A549 (cell line): ENCODE measurements around the gene PDGFA. TPM values are rescaled to one million over a fixed set of nuclear protein-coding genes. Genes with fewer than 3 reads are reported as not detected.

Experiments
- ATAC-seq, 2 experiments: fragments of 200-7000 bp in 1 of 2; fragments of >200 bp in 1 of 2; cut with Nextera tagmentation in 1 of 2; cut with Tn5 transposase in 1 of 2; 3 replicates each; pipeline versions ENCODE4 v1.8.0 to v1.9.1; 2018 to 2020; ENCODE audit warnings: mild to moderate bottlenecking in 1 of 2, moderate library complexity in 1 of 2
- CTCF ChIA-PET: fragments of 300-600 bp; sonication (Branson Sonifier 250); formaldehyde crosslinking; extraction: SDS; loops from one replicate; lab custom pipeline; 2021; ENCODE audit warnings: antibody characterized with exemption, inconsistent platforms; lab: Yijun Ruan, JAX
- POLR2A ChIA-PET: fragments of 350-600 bp; formaldehyde crosslinking; extraction: SDS; loops from one replicate; lab custom pipeline; 2021; ENCODE audit warnings: antibody characterized with exemption, inconsistent platforms; lab: Yijun Ruan, JAX
- DNase-seq, 2 experiments: peaks; one replicate each; pipeline versions ENCODE4 v3.0.0 to v3.0.0-alpha.2; 2011 to 2016; ENCODE audit warnings: low read depth in 1 of 2, low spot score in 1 of 2
- FAIRE-seq: peaks from 2 replicates; lab custom pipeline; 2011; peaks lifted over from hg19 to GRCh38; lab: Jason Lieb, UNC
- H3K27ac ChIP-seq, 2 experiments: fragments of >200 bp; sonication (Bioruptor Twin); formaldehyde crosslinking; 3 replicates each; pipeline ENCODE4 v1.5.1; 2016 to 2017
- H3K4me1 ChIP-seq: fragments of >200 bp; sonication (Bioruptor Twin); formaldehyde crosslinking; 3 replicates; pipeline ENCODE4 v1.6.1; 2016
- H3K4me2 ChIP-seq: fragments of >200 bp; sonication (Bioruptor Twin); formaldehyde crosslinking; 3 replicates; pipeline ENCODE4 v1.6.1; 2016
- H3K4me3 ChIP-seq: fragments of >200 bp; sonication (Bioruptor Twin); formaldehyde crosslinking; 3 replicates; pipeline ENCODE4 v1.5.1; 2016
- H3K9me3 ChIP-seq: fragments of >200 bp; sonication (Bioruptor Twin); formaldehyde crosslinking; 3 replicates; pipeline ENCODE4 v1.6.1; 2016
- CBX2 ChIP-seq: fragments of 200-600 bp; sonication (generic); IDR thresholded peaks from 2 replicates; pipeline ENCODE4 v1.6.1; 2016; ENCODE audit warnings: low read depth, mild to moderate bottlenecking, borderline replicate concordance
- CEBPB ChIP-seq, 2 experiments: fragments of >200 bp in 1 of 2; sonication (Bioruptor Twin) in 1 of 2; formaldehyde crosslinking in 1 of 2; IDR thresholded peaks; 2 replicates each; pipeline ENCODE4 v1.6.1; 2012 to 2016
- CHD4 ChIP-seq: fragments of 200-600 bp; sonication (generic); IDR thresholded peaks from 2 replicates; pipeline ENCODE4 v1.6.1; 2016; ENCODE audit warnings: antibody characterized with exemption, mild to moderate bottlenecking, borderline replicate concordance
- EHF ChIP-seq: fragments of 250-450 bp; sonication (Bioruptor Pico); IDR thresholded peaks from 2 replicates; pipeline ENCODE4 v1.5.0; 2020; ENCODE audit warnings: mild to moderate bottlenecking
- EP300 ChIP-seq, 2 experiments: fragments of >200 bp; sonication (Bioruptor Twin); formaldehyde crosslinking; IDR thresholded peaks; 2 replicates in 1 of 2; 3 replicates in 1 of 2; pipeline ENCODE4 v1.6.1; 2016 to 2017
- ESRRA ChIP-seq: fragments of 150-350 bp; IDR thresholded peaks from 2 replicates; pipeline ENCODE4 v1.6.1; 2014; ENCODE audit warnings: mild to moderate bottlenecking, low read length, borderline replicate concordance
- HOXA7 ChIP-seq: fragments of 250-450 bp; sonication (Bioruptor Pico); IDR thresholded peaks from 2 replicates; pipeline ENCODE4 v1.5.0; 2020; ENCODE audit warnings: mild to moderate bottlenecking, moderate library complexity
- JUN ChIP-seq, 2 experiments: fragments of >200 bp; sonication (Bioruptor Twin); formaldehyde crosslinking; IDR thresholded peaks; 2 replicates in 1 of 2; 3 replicates in 1 of 2; pipeline ENCODE4 v1.6.1; 2016 to 2017
- KDM5A ChIP-seq: fragments of 200-600 bp; sonication (generic); IDR thresholded peaks from 2 replicates; pipeline ENCODE4 v1.6.1; 2016; ENCODE audit warnings: antibody characterized with exemption, mild to moderate bottlenecking
- MAZ ChIP-seq: fragments of 150-350 bp; IDR thresholded peaks from 2 replicates; pipeline ENCODE4 v1.6.1; 2014; ENCODE audit warnings: antibody characterized with exemption, low read depth, low read length, borderline replicate concordance
- MYC ChIP-seq: IDR thresholded peaks from 2 replicates; pipeline ENCODE4 v1.6.1; 2012; ENCODE audit warnings: mild to moderate bottlenecking, inconsistent platforms, low read length, improper control_type of control experiment, borderline replicate concordance
- NFE2L2 ChIP-seq: fragments of 150-350 bp; conservative IDR thresholded peaks from 2 replicates; pipeline ENCODE4 v1.6.1; 2014; ENCODE audit warnings: low read length
- PHF8 ChIP-seq: fragments of 200-600 bp; sonication (generic); IDR thresholded peaks from 2 replicates; pipeline ENCODE4 v1.6.1; 2016; ENCODE audit warnings: low read depth, mild to moderate bottlenecking, antibody characterized with exemption, moderate library complexity, borderline replicate concordance
- POLR2A ChIP-seq: IDR thresholded peaks from 2 replicates; pipeline ENCODE4 v1.6.1; 2012; ENCODE audit warnings: mild to moderate bottlenecking, low read length
- TFCP2L1 ChIP-seq: fragments of 250-450 bp; sonication (Bioruptor Pico); IDR thresholded peaks from 2 replicates; pipeline ENCODE4 v1.5.0; 2021; ENCODE audit warnings: mild to moderate bottlenecking
- WGBS: methylation state at CpG from one replicate; pipeline ENCODE4 v1.1.6; 2017; ENCODE audit errors: missing lambda C conversion rate; 5-methylcytosine and 5-hydroxymethylcytosine counted together
- polyA plus RNA-seq, 4 experiments: library from polyadenylated mRNA; depleted of rRNA in 3 of 4; stranded (reverse); fragments of >200 nt; fragmentation: RNase III in 1 of 4; extraction: RNeasy Plus Mini Kit Qiagen cat#74134 plus additional on column Dnase treatment in 1 of 4; gene quantifications; 2 replicates in 3 of 4; 3 replicates in 1 of 4; pipeline ENCODE4 v1.2.3, GENCODE V29; 2011 to 2017
- TF ChIP-seq, protein P1 (sequence below): IDR thresholded peaks from 2 replicates; pipeline ENCODE4 v1.6.1; 2012
- TF ChIP-seq, protein P2 (sequence below): fragments of >200 bp; sonication (Bioruptor Twin); formaldehyde crosslinking; IDR thresholded peaks from 2 replicates; pipeline ENCODE4 v1.6.1; 2016

PDGFA gene
- polyA plus RNA-seq, 2 of the 4 experiments (the other 2 are of a cell fraction) = 12.8 to 14.9 TPM

DNA sequence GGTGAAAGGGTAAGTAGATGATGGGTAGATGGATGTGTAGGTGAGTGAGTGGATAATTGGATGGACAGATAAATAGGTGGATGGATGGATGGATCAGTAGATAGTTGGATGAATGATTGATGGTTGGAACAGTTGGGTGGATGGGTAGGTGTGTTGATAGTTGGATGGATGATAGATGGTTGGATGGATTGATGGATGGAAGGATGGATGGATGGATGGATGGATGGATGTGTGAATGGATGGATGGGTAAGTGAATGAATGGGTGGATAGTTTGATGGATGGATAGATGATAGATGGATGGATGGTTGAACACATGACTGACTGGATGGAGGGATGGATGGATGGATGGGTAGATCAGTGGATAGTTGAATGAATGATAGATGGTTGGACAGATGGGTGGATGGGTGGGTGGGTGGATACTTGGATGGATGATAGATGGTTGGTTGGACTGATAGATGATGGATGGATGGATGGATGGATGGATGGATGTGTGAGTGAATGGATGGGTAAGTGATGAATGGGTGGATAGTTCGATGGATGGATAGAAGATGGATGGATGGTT, 37.0 kb downstream of the PDGFA start:
- WGBS = 67% methylated on average over 1 of the region's 1 CpG
- ATAC-seq = no peak
- peaks cover 5% of the 10 kb centered on the region for H3K4me1 ChIP-seq
- ChIA-PET POLR2A (no interaction called here), CTCF (interaction anchor here (1.9 kb wide), 1 partner anchor 22 kb away, joined by 5 read pairs; no protein-coding TSS in a partner anchor)
- TF ChIP-seq EHF (CRISPR knock-in tag) (no peak), CHD4 (no peak), CBX2 (no peak), TFCP2L1 (CRISPR knock-in tag) (no peak), MYC (no peak), MAZ (no peak), HOXA7 (CRISPR knock-in tag) (no peak), ESRRA (no peak), PHF8 (no peak), NFE2L2 (no peak), EP300 (IDR thresholded peaks at IDR 0.05) (no peak), POLR2A (no peak)
- H3K4me3 ChIP-seq = no peak overlapping the region
- no peak for DNase-seq
- no peaks in the 10 kb centered on the region for H3K9me3 ChIP-seq
- FAIRE-seq = no peak
- no peak overlapping the region for H3K27ac ChIP-seq
- H3K4me2 ChIP-seq = no peak overlapping the region

DNA sequence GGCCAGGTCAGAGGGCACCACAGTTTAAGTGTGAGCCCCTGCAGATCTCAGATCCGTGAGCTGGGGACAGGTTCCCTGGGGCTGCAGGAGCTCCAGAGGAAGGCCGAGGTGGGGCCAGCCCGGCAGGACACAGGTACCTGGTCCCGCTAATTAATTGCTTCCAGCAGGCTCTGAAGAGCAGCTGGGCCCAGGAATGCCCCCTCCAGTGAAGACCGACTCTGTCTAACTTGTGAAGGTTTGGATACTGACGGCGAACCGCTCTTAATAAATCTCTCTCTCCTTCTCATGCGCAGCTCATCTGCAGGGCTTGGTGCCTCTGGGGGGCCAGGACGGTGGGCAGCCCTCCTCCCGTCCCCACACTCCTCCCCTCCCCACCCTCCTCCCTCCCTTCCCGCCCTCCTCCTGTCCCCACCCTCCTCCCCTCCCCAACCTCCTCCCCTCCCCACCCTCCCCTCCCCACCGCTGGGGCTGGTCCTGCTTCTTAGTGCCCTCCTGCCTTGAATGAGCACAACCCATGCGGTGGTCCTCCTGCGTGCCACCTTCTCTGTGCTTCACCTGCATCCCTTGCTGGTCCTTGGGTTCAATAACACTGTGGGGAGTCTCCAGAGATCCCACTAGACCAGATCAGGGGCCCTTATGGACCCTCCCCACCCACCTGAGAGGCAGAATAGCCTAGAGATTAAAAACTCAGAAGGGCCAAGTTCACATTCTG, 38.3 kb downstream of the PDGFA start:
- Histone ChIP-seq H3K4me1 (peaks cover 8% of the 10 kb centered on the region), H3K4me2 (no peak overlapping the region), H3K27ac (no peak overlapping the region), H3K4me3 (no peak overlapping the region), H3K9me3 (no peaks in the 10 kb centered on the region)
- POLR2A ChIA-PET = no interaction called here
- 76% methylated on average over 10 of the region's 15 CpGs for WGBS
- ATAC-seq (no peak), FAIRE-seq (no peak), DNase-seq (no peak)
- no peak for TF ChIP-seq KDM5A
- TF ChIP-seq, all 56 proteins: peak for 0
- CTCF ChIA-PET = interaction anchor here (1.9 kb wide), 1 partner anchor 21 kb away, joined by 5 read pairs; no protein-coding TSS in a partner anchor

DNA sequence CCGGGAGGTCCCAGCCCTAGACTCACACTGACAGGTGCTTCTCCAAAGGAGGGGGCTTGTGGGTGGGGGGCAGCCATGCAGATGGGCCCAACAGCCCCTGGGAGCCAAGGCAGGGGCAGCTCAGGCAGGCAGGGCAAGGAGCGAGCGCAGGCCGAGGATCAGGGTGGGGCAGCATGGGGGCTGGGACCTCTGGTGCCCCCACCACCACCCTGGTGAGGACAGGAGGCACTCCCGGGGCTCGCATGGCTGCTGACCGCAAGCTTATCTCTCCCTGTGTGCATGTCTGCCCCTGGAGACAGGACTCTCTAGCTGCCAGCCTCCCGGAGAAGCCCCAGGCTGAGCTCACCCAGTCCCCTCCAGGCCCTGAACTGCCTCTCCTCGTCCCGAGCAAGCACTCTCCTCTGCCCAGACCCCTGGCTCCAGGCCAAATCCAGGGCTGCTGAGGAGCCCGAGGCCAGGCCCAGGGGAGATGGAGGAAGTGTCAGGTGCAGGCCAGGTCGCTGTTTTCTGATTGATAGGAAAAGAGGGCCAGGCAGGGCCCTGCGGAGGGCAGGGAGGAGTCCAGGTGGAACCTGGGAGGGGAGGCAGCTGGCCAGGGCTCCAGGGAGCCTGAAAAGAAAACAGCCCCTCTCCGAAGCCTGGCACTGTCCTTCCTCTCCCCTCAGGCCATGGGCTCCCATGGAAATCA, 39.0 kb downstream of the PDGFA start:
- no peak for DNase-seq
- ATAC-seq = peak in 1 of 2 experiments; percentile 47; a peak in 3 of 6 replicates
- no peak for FAIRE-seq

More for the DNA sequence above, 39.0 kb downstream of the PDGFA start:
- Histone ChIP-seq H3K4me2 (no peak overlapping the region), H3K27ac (no peak overlapping the region), H3K4me3 (no peak overlapping the region), H3K4me1 (peaks cover 8% of the 10 kb centered on the region), H3K9me3 (no peaks in the 10 kb centered on the region)
- WGBS = 55% methylated on average over 8 of the region's 14 CpGs
- POLR2A ChIA-PET = no interaction called here
- CTCF ChIA-PET = interaction anchor here (1.9 kb wide), 1 partner anchor 20 kb away, joined by 5 read pairs; no protein-coding TSS in a partner anchor
- TF ChIP-seq CEBPB (IDR thresholded peaks at IDR 0.05) (no peak), JUN (IDR thresholded peaks at IDR 0.05) (no peak), CBX2 (no peak)
- TF ChIP-seq, protein P1, sequence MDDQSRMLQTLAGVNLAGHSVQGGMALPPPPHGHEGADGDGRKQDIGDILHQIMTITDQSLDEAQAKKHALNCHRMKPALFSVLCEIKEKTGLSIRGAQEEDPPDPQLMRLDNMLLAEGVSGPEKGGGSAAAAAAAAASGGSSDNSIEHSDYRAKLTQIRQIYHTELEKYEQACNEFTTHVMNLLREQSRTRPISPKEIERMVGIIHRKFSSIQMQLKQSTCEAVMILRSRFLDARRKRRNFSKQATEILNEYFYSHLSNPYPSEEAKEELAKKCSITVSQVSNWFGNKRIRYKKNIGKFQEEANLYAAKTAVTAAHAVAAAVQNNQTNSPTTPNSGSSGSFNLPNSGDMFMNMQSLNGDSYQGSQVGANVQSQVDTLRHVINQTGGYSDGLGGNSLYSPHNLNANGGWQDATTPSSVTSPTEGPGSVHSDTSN = no peak
- TF ChIP-seq, protein P2, sequence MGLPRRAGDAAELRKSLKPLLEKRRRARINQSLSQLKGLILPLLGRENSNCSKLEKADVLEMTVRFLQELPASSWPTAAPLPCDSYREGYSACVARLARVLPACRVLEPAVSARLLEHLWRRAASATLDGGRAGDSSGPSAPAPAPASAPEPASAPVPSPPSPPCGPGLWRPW = no peak
